PC-3 (cell line): ENCODE measurements around the gene AJUBA. TPM values are rescaled to one million over a fixed set of nuclear protein-coding genes. Genes with fewer than 3 reads are reported as not detected.

Experiments used
- ATAC-seq: fragments of 200-7000 bp; cut with Tn5 transposase; 2 replicates; pipeline ENCODE4 v1.9.1; 2020; ENCODE audit warnings: mild to moderate bottlenecking, moderate library complexity
- BruUV-seq: library from RNA; stranded (reverse); fragments of 400-500 nt; replicated peaks from 2 replicates; lab custom pipeline; 2021; lab: Mats Ljungman, UMichigan
- CTCF ChIA-PET: fragments of 300-600 bp; sonication (Branson Sonifier 250); formaldehyde crosslinking; loops from one replicate; lab custom pipeline; 2022; ENCODE audit warnings: antibody characterized with exemption; lab: Charles Lee
- POLR2A ChIA-PET: fragments of 300-600 bp; sonication (Branson Sonifier 250); formaldehyde crosslinking; loops from one replicate; lab custom pipeline; 2022; ENCODE audit warnings: antibody characterized with exemption; ENCODE audit not compliant: unreplicated experiment; lab: Charles Lee
- DNase-seq: peaks from one replicate; pipeline ENCODE4 v3.0.0-alpha.2; 2015
- H2AFZ ChIP-seq: fragments of 300-600 bp; sonication (generic); 2 replicates; pipeline ENCODE4 v1.6.0; 2016; ENCODE audit warnings: antibody characterized with exemption, low read length
- H3F3A ChIP-seq: fragments of 300-600 bp; sonication (generic); one replicate; pipeline ENCODE4 v1.6.0; 2017; ENCODE audit warnings: antibody characterized with exemption, low read length, control low read depth, mild to moderate bottlenecking; ENCODE audit not compliant: unreplicated experiment
- H3K27ac ChIP-seq: fragments of 300-600 bp; sonication (generic); 2 replicates; pipeline ENCODE4 v1.5.1; 2016; ENCODE audit warnings: mild to moderate bottlenecking, low read length
- H3K27me3 ChIP-seq: fragments of 300-600 bp; sonication (generic); 2 replicates; pipeline ENCODE4 v1.6.1; 2016; ENCODE audit warnings: low read length, mixed read lengths
- H3K36me3 ChIP-seq: fragments of 300-600 bp; sonication (generic); 2 replicates; pipeline ENCODE4 v1.6.1; 2016; ENCODE audit warnings: low read depth, mixed run types, low read length, mixed read lengths
- H3K4me1 ChIP-seq: fragments of 300-600 bp; sonication (generic); 2 replicates; pipeline ENCODE4 v1.5.1; 2016; ENCODE audit warnings: low read length; ENCODE audit not compliant: insufficient read depth
- H3K4me2 ChIP-seq: fragments of 300-600 bp; sonication (generic); 2 replicates; pipeline ENCODE4 v1.6.0; 2016; ENCODE audit warnings: low read length
- H3K4me3 ChIP-seq: fragments of 300-600 bp; sonication (generic); 2 replicates; pipeline ENCODE4 v1.5.1; 2016; ENCODE audit warnings: mild to moderate bottlenecking, low read length, mixed read lengths
- H3K79me2 ChIP-seq: fragments of 300-600 bp; sonication (generic); 2 replicates; pipeline ENCODE4 v1.6.1; 2017; ENCODE audit warnings: low read length, mixed read lengths
- H3K9ac ChIP-seq: fragments of 300-600 bp; sonication (generic); 2 replicates; pipeline ENCODE4 v1.6.0; 2016; ENCODE audit warnings: mild to moderate bottlenecking, low read length
- H3K9me2 ChIP-seq: fragments of 300-600 bp; sonication (generic); replicated peaks from 2 replicates; pipeline ENCODE4 v1.6.1; 2016; ENCODE audit warnings: mixed run types, low read length, mixed read lengths
- H3K9me3 ChIP-seq: fragments of 300-600 bp; sonication (generic); 2 replicates; pipeline ENCODE4 v1.6.1; 2016; ENCODE audit warnings: low read length, mixed read lengths
- H4K20me1 ChIP-seq: fragments of 300-600 bp; sonication (generic); 2 replicates; pipeline ENCODE4 v1.6.1; 2016; ENCODE audit warnings: low read length, mixed read lengths
- CTCF ChIP-seq: fragments of 300-600 bp; sonication (generic); conservative IDR thresholded peaks from 2 replicates; pipeline ENCODE4 v1.5.1; 2017; ENCODE audit warnings: antibody characterized with exemption, low read depth, mild to moderate bottlenecking, low read length
- EZH2 ChIP-seq: fragments of 300-600 bp; sonication (generic); IDR thresholded peaks from one replicate; pipeline ENCODE4 v1.6.1; 2017; ENCODE audit warnings: antibody characterized with exemption, mild to moderate bottlenecking, low read length; ENCODE audit not compliant: unreplicated experiment
- EZH2phosphoT487 ChIP-seq: fragments of 300-600 bp; sonication (generic); IDR thresholded peaks from 2 replicates; pipeline ENCODE4 v1.6.1; 2018; ENCODE audit warnings: mild to moderate bottlenecking, antibody characterized with exemption, low read length, borderline replicate concordance
- intact Hi-C: fragments of 100-400 bp; cut with micrococcal nuclease; formaldehyde crosslinking; loops from 2 replicates; pipeline ENCODE4 v1.9.0; 2023
- total RNA-seq: library from RNA; depleted of rRNA; stranded (reverse); fragments of >200 nt; gene quantifications from 2 replicates; pipeline ENCODE4 v1.2.3, GENCODE V29; 2014

Gene AJUBA
- total RNA-seq, 1 experiment from 2014 or later = 81.1 TPM

- DNase-seq (no peak), ATAC-seq (no peak)
- H3K9ac ChIP-seq = no peak overlapping the region
- no peaks in the 10 kb centered on the region for H4K20me1 ChIP-seq
- H3K4me3 ChIP-seq = no peak overlapping the region
- H3K4me2 ChIP-seq = no peak overlapping the region
- CTCF ChIA-PET = no interaction called here
- peaks cover 35% of the 10 kb centered on the region for H3K79me2 ChIP-seq
- TF ChIP-seq CTCF (no peak), EZH2 (no peak), EZH2phosphoT487 (no peak)
- no peaks in the 10 kb centered on the region for H3K9me2 ChIP-seq
- H3K27me3 ChIP-seq = no peaks in the 10 kb centered on the region
- no peaks in the 10 kb centered on the region for H3F3A ChIP-seq
- H3K9me3 ChIP-seq = no peaks in the 10 kb centered on the region
- H3K4me1 ChIP-seq = peaks cover under 1% of the 10 kb centered on the region
- no peak overlapping the region for H3K27ac ChIP-seq
- no TSS peak for BruUV-seq
- intact Hi-C loops = loop anchor here (5.0 to 10.0 kb wide), 2 partner anchors 122 to 200 kb away; partner anchors contain the start of gene SLC7A8
- H2AFZ ChIP-seq = no peak overlapping the region
- no peaks in the 10 kb centered on the region; the same call in 1 of the 2 replicates for H3K36me3 ChIP-seq
- POLR2A ChIA-PET = no interaction called here
Measured at GRCh38 chr14:22984959-22985658, 2.8 kb upstream of the AJUBA start.

- H3K9me2 ChIP-seq = no peaks in the 10 kb centered on the region
- H3K9me3 ChIP-seq = no peaks in the 10 kb centered on the region
- BruUV-seq = no TSS peak
- H3K36me3 ChIP-seq = no peaks in the 10 kb centered on the region; the same call in 1 of the 2 replicates
- peak overlapping the region; percentile 89 for H2AFZ ChIP-seq
- peaks cover 65% of the 10 kb centered on the region for H3K79me2 ChIP-seq
- no peaks in the 10 kb centered on the region for H4K20me1 ChIP-seq
- DNase-seq (no peak), ATAC-seq (no peak)
- intact Hi-C loops = loop anchor here (10.0 kb wide), 1 partner anchor 203 kb away; the partner anchor contains the start of gene SLC7A8
- H3K27me3 ChIP-seq = no peaks in the 10 kb centered on the region
- H3K4me3 ChIP-seq = peak overlapping the region; percentile 80
- H3K27ac ChIP-seq = no peak overlapping the region
- POLR2A ChIA-PET = interaction anchor here (0.6 to 1.6 kb wide), 4 partner anchors 17 to 113 kb away, joined by 3 to 8 read pairs (median 6); partner anchors contain the start of genes ACIN1 and PSMB5
- peaks cover 32% of the 10 kb centered on the region for H3K4me1 ChIP-seq
- peak overlapping the region; percentile 77 for H3K9ac ChIP-seq
- H3K4me2 ChIP-seq = peak overlapping the region; percentile 87
- TF ChIP-seq CTCF (no peak), EZH2phosphoT487 (no peak), EZH2 (no peak)
- peaks cover 4% of the 10 kb centered on the region for H3F3A ChIP-seq
- CTCF ChIA-PET = interaction anchor here (0.6 to 2.4 kb wide), 3 partner anchors 8 to 78 kb away, joined by 3 to 17 read pairs (median 17); partner anchors contain the start of gene PRMT5
Measured at GRCh38 chr14:22981876-22982476, 375 bp downstream of the AJUBA start.
